Measurements from ENCODE around the gene IL18R1. TPM values are rescaled to one million over a fixed set of nuclear protein-coding genes. Genes with fewer than 3 reads are reported as not detected.
A peak's percentile ranks its signal among the peaks of the same experiment; 100 is the strongest.

Gene IL18R1
- total RNA-seq, 1 donor from 2014 or later: 2.4 TPM

DNA sequence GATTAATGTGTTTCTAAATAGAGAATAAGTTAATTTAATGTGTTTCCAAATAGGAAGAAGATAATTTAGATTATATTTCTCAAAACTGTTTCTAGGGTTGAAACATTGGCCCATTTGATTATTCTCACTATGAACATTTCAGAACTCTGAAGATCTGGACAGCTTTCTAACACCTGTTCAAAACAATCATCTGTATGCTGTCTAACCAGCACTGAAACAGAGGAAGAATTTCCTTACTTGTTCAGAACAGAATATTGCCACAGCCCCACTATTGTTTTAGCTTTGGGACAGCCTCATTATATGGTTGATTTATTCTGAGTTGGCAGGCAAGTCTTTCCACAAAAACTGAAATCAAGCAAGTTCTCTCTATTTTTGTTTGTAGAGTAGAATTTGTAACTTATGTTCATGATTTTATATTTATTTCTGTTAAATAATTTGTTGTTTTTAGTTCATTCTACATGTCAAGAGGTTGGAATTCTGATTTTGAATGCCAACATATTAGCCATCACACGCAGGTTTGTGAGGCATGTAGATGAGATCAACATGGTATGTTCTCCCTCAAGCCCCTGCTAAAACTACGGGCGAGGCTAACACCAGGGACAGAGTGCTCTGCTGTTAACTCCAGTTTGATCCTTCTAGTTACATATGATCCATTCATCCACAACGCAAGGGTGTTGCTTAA lies 78.5 kb downstream of the IL18R1 start:
- TF ChIP-seq CTCF (IDR thresholded peaks at IDR 0.05; ENCODE audit: insufficient read depth, low read depth, low read length) (no peak), EZH2 (IDR thresholded peaks at IDR 0.05; ENCODE audit: insufficient read depth, low read length) (no peak)
- H3K36me3 Mint-ChIP-seq (ENCODE audit: low read depth, unreplicated experiment): no peaks in the 10 kb centered on the region
- Histone ChIP-seq H3K4me3 (ENCODE audit: insufficient read depth, low read depth, low read length) (no peak overlapping the region), H2AFZ (ENCODE audit: low read depth, low read length) (no peak overlapping the region), H3K4me2 (ENCODE audit: low read length) (no peak overlapping the region), H4K20me1 (ENCODE audit: insufficient read depth, low read length) (no peaks in the 10 kb centered on the region), H3K27ac (ENCODE audit: low read depth, low read length) (no peak overlapping the region), H3K9ac (ENCODE audit: low read length) (no peak overlapping the region), H3K36me3 (ENCODE audit: insufficient read depth, low read length) (no peaks in the 10 kb centered on the region), H3K4me1 (ENCODE audit: insufficient read depth, low read length) (peaks cover 5% of the 10 kb centered on the region), H3K79me2 (ENCODE audit: insufficient read depth, low read length) (no peaks in the 10 kb centered on the region), H3K9me3 (ENCODE audit: insufficient read depth, low read depth, low read length) (no peaks in the 10 kb centered on the region), H3K27me3 (ENCODE audit: insufficient read depth, low read length) (no peaks in the 10 kb centered on the region)
- H3K27ac Mint-ChIP-seq (ENCODE audit: unreplicated experiment): no peak overlapping the region
- no peak overlapping the region for H3K4me3 Mint-ChIP-seq (ENCODE audit: unreplicated experiment)
- no peaks in the 10 kb centered on the region for H3K27me3 Mint-ChIP-seq (ENCODE audit: low read depth, unreplicated experiment)
- DNase-seq (ENCODE audit: low read depth): no peak
- no peak for FAIRE-seq
- peaks cover 27% of the 10 kb centered on the region for H3K4me1 Mint-ChIP-seq (ENCODE audit: low read depth, unreplicated experiment)
- H3K9me3 Mint-ChIP-seq (ENCODE audit: unreplicated experiment): no peaks in the 10 kb centered on the region

DNA sequence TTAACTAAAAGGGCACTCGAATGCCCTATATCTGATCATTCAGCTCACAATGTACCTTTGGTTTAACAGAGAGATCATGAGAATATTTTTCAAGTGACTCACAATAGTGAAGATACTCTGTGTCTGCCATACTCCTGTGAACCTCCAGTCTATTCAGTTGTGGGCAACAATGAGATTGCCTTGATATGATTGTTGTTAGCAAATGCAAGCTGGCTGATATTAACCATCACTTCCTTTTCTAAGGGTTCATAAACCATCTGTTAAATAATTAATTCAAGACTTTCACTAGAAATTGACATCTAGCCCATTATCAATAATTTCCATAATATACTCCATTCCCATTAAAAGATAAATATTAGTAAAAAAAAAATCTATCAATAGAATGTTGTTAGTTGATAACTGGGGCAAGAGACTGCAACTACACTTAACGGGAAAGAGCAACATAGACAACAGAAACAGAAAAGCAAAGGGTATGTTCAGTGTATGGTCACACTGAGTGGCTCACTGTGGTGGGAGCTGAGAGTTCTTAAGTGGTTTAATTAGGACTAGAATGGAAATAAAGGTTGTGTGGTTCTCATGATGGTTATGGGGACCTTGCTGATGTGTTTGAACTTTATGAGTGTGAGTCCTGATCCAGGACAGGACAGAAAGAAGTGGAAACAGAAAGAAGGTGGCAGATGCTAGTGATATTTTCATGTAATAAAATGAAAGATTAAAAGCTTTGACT lies 79.2 kb downstream of the IL18R1 start:
- Mint-ChIP-seq H3K36me3 (ENCODE audit: low read depth, unreplicated experiment) (no peaks in the 10 kb centered on the region), H3K4me1 (ENCODE audit: low read depth, unreplicated experiment) (peaks cover 27% of the 10 kb centered on the region), H3K27me3 (ENCODE audit: low read depth, unreplicated experiment) (no peaks in the 10 kb centered on the region), H3K9me3 (ENCODE audit: unreplicated experiment) (no peaks in the 10 kb centered on the region), H3K27ac (ENCODE audit: unreplicated experiment) (peak overlapping the region; percentile 48), H3K4me3 (ENCODE audit: unreplicated experiment) (no peak overlapping the region)
- H3K27ac ChIP-seq (ENCODE audit: low read depth, low read length): no peak overlapping the region
- H3K4me1 ChIP-seq (ENCODE audit: insufficient read depth, low read length): peaks cover 11% of the 10 kb centered on the region
- no peak for DNase-seq (ENCODE audit: low read depth)
- no peak overlapping the region for H3K9ac ChIP-seq (ENCODE audit: low read length)
- TF ChIP-seq EZH2 (IDR thresholded peaks at IDR 0.05; ENCODE audit: insufficient read depth, low read length): no peak
- TF ChIP-seq CTCF (IDR thresholded peaks at IDR 0.05; ENCODE audit: insufficient read depth, low read depth, low read length): no peak
- no peaks in the 10 kb centered on the region for H3K79me2 ChIP-seq (ENCODE audit: insufficient read depth, low read length)
- FAIRE-seq: no peak
- no peaks in the 10 kb centered on the region for H3K9me3 ChIP-seq (ENCODE audit: insufficient read depth, low read depth, low read length)
- no peak overlapping the region for H3K4me2 ChIP-seq (ENCODE audit: low read length)
- H2AFZ ChIP-seq (ENCODE audit: low read depth, low read length): no peak overlapping the region
- no peaks in the 10 kb centered on the region for H3K36me3 ChIP-seq (ENCODE audit: insufficient read depth, low read length)
- H4K20me1 ChIP-seq (ENCODE audit: insufficient read depth, low read length): no peaks in the 10 kb centered on the region
- no peaks in the 10 kb centered on the region for H3K27me3 ChIP-seq (ENCODE audit: insufficient read depth, low read length)
- H3K4me3 ChIP-seq (ENCODE audit: insufficient read depth, low read depth, low read length): no peak overlapping the region

DNA sequence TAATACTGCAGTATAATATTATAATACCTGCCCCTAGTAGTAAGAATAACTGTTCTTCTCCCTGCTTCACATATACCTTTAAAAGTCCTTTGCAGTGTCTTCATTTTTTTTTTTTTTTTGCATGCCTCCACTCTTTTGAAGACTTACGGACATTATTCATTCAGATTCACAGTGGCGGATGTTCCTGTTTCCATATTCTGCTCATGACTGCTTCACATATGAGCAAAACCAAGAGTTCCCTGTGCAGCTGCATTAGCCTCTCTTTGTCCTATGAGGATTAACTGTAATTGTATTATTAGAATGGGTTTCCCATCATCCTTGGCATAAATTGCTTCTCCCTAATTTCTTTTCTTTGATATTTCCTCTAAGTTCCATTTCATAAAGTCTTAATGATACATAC lies 80.1 kb downstream of the IL18R1 start:
- Mint-ChIP-seq H3K27ac (ENCODE audit: unreplicated experiment) (peak overlapping the region; percentile 70), H3K36me3 (ENCODE audit: low read depth, unreplicated experiment) (no peaks in the 10 kb centered on the region), H3K9me3 (ENCODE audit: unreplicated experiment) (no peaks in the 10 kb centered on the region), H3K27me3 (ENCODE audit: low read depth, unreplicated experiment) (no peaks in the 10 kb centered on the region), H3K4me1 (ENCODE audit: low read depth, unreplicated experiment) (peaks cover 27% of the 10 kb centered on the region), H3K4me3 (ENCODE audit: unreplicated experiment) (no peak overlapping the region)
- FAIRE-seq (no peak), DNase-seq (ENCODE audit: low read depth) (no peak)
- no peak overlapping the region for H3K27ac ChIP-seq (ENCODE audit: low read depth, low read length)
- H3K4me1 ChIP-seq (ENCODE audit: insufficient read depth, low read length): peaks cover 11% of the 10 kb centered on the region
- TF ChIP-seq EZH2 (IDR thresholded peaks at IDR 0.05; ENCODE audit: insufficient read depth, low read length) (no peak), CTCF (IDR thresholded peaks at IDR 0.05; ENCODE audit: insufficient read depth, low read depth, low read length) (no peak)
- H3K36me3 ChIP-seq (ENCODE audit: insufficient read depth, low read length): no peaks in the 10 kb centered on the region
- H3K79me2 ChIP-seq (ENCODE audit: insufficient read depth, low read length): no peaks in the 10 kb centered on the region
- no peaks in the 10 kb centered on the region for H3K9me3 ChIP-seq (ENCODE audit: insufficient read depth, low read depth, low read length)
- no peak overlapping the region for H3K4me3 ChIP-seq (ENCODE audit: insufficient read depth, low read depth, low read length)
- H3K4me2 ChIP-seq (ENCODE audit: low read length): peak overlapping the region; percentile 42
- no peak overlapping the region for H3K9ac ChIP-seq (ENCODE audit: low read length)
- H4K20me1 ChIP-seq (ENCODE audit: insufficient read depth, low read length): no peaks in the 10 kb centered on the region
- no peaks in the 10 kb centered on the region for H3K27me3 ChIP-seq (ENCODE audit: insufficient read depth, low read length)
- no peak overlapping the region for H2AFZ ChIP-seq (ENCODE audit: low read depth, low read length)
